IMR-90 (cell line): ENCODE results near the gene CDYL2. TPM values are rescaled to one million over a fixed set of nuclear protein-coding genes. Genes with fewer than 3 reads are reported as not detected.

ENCODE experiments used
- ATAC-seq: fragments of 200-7000 bp; cut with Tn5 transposase; 2 replicates; pipeline ENCODE4 v1.9.1; 2020; ENCODE audit warnings: low read depth, mild to moderate bottlenecking, moderate library complexity
- BruUV-seq: library from RNA; stranded (reverse); fragments of 400-500 nt; replicated peaks from 2 replicates; lab custom pipeline; 2021; lab: Mats Ljungman, UMichigan
- CTCF ChIA-PET: fragments of 300-600 bp; formaldehyde crosslinking; extraction: SDS; loops from one replicate; lab custom pipeline; 2021; ENCODE audit warnings: antibody characterized with exemption; lab: Yijun Ruan, JAX
- POLR2A ChIA-PET: fragments of 300-600 bp; sonication (Branson Sonifier 250); formaldehyde crosslinking; loops from one replicate; lab custom pipeline; 2022; ENCODE audit warnings: antibody characterized with exemption; ENCODE audit not compliant: unreplicated experiment; lab: Charles Lee
- DNase-seq: peaks from one replicate; pipeline ENCODE4 v3.0.0; 2013
- H2AFZ ChIP-seq: replicated peaks from 2 replicates; pipeline ENCODE3; 2013; ENCODE audit warnings: low read length, mild to moderate bottlenecking; ENCODE audit not compliant: poor library complexity
- H2AK5ac ChIP-seq: 2 replicates; pipeline ENCODE4 v1.6.1; 2013; ENCODE audit warnings: low read depth, low read length, inconsistent platforms
- H2AK9ac ChIP-seq: replicated peaks from 2 replicates; pipeline ENCODE3; 2013; ENCODE audit warnings: mild to moderate bottlenecking, low read depth, low read length, moderate library complexity; ENCODE audit not compliant: poor library complexity
- H2BK120ac ChIP-seq: 2 replicates; pipeline ENCODE4 v1.6.1; 2013; ENCODE audit warnings: low read depth, low read length, inconsistent platforms
- H2BK15ac ChIP-seq: 3 replicates; pipeline ENCODE4 v1.6.1; 2013; ENCODE audit warnings: low read depth, low read length, inconsistent platforms
- H2BK20ac ChIP-seq: 2 replicates; pipeline ENCODE4 v1.6.1; 2013; ENCODE audit warnings: low read depth, mild to moderate bottlenecking, inconsistent platforms, low read length, moderate library complexity
- H2BK5ac ChIP-seq: 2 replicates; pipeline ENCODE4 v1.6.1; 2013; ENCODE audit warnings: mild to moderate bottlenecking, low read depth, low read length, inconsistent platforms; ENCODE audit not compliant: poor library complexity, severe bottlenecking
- H3K14ac ChIP-seq: replicated peaks from 2 replicates; pipeline ENCODE4 v1.6.1; 2013; ENCODE audit warnings: low read depth, low read length, inconsistent platforms
- H3K18ac ChIP-seq: 2 replicates; pipeline ENCODE4 v1.6.1; 2013; ENCODE audit warnings: low read depth, low read length, control low read depth
- H3K23ac ChIP-seq: 2 replicates; pipeline ENCODE4 v1.6.1; 2013; ENCODE audit warnings: low read depth, low read length, inconsistent platforms
- H3K27ac ChIP-seq: 2 replicates; pipeline ENCODE4 v1.5.1; 2013; ENCODE audit warnings: mild to moderate bottlenecking, control low read depth, low read length; ENCODE audit not compliant: insufficient read depth
- H3K27me3 ChIP-seq: 2 replicates; pipeline ENCODE4 v1.6.1; 2013; ENCODE audit warnings: low read length; ENCODE audit not compliant: control insufficient read depth, insufficient read depth
- H3K36me3 ChIP-seq: 2 replicates; pipeline ENCODE4 v1.6.1; 2013; ENCODE audit warnings: low read length, mixed read lengths; ENCODE audit not compliant: control insufficient read depth, insufficient read depth
- H3K4ac ChIP-seq: 2 replicates; pipeline ENCODE4 v1.6.1; 2013; ENCODE audit warnings: low read depth, low read length, inconsistent platforms
- H3K4me1 ChIP-seq: 2 replicates; pipeline ENCODE4 v1.6.1; 2013; ENCODE audit warnings: low read length, mixed read lengths; ENCODE audit not compliant: control insufficient read depth, insufficient read depth
- H3K4me2 ChIP-seq: 2 replicates; pipeline ENCODE4 v1.6.1; 2013; ENCODE audit warnings: low read depth, mild to moderate bottlenecking, control low read depth, low read length, moderate library complexity
- H3K4me3 ChIP-seq: 2 replicates; pipeline ENCODE4 v1.5.1; 2013; ENCODE audit warnings: low read depth, mild to moderate bottlenecking, control low read depth, low read length, moderate library complexity; ENCODE audit not compliant: insufficient read depth
- H3K56ac ChIP-seq: 2 replicates; pipeline ENCODE4 v1.6.1; 2013; ENCODE audit warnings: low read length, inconsistent platforms; ENCODE audit not compliant: insufficient read depth; ENCODE audit errors: extremely low read depth
- H3K79me1 ChIP-seq, 2 experiments: 2 replicates each; pipeline ENCODE4 v1.6.1; 2013; ENCODE audit warnings: low read length in 2 of 2, inconsistent platforms in 1 of 2, low read depth in 1 of 2
- H3K9ac ChIP-seq: 2 replicates; pipeline ENCODE4 v1.6.1; 2013; ENCODE audit warnings: low read depth, low read length, control low read depth
- H3K9me1 ChIP-seq: 2 replicates; pipeline ENCODE4 v1.6.1; 2013; ENCODE audit warnings: low read length, inconsistent platforms; ENCODE audit not compliant: insufficient read depth
- H3K9me3 ChIP-seq: 2 replicates; pipeline ENCODE4 v1.6.1; 2013; ENCODE audit warnings: low read length; ENCODE audit not compliant: control insufficient read depth, insufficient read depth
- H4K20me1 ChIP-seq: 2 replicates; pipeline ENCODE4 v1.6.1; 2013; ENCODE audit warnings: low read length, inconsistent platforms; ENCODE audit not compliant: insufficient read depth
- H4K5ac ChIP-seq: 2 replicates; pipeline ENCODE4 v1.6.1; 2013; ENCODE audit warnings: mild to moderate bottlenecking, low read depth, low read length, control low read depth
- H4K8ac ChIP-seq, 2 experiments: 2 replicates each; pipeline ENCODE4 v1.6.1; 2013; ENCODE audit warnings: low read depth in 2 of 2, low read length in 2 of 2, control low read depth in 1 of 2, inconsistent platforms in 1 of 2
- H4K91ac ChIP-seq: 2 replicates; pipeline ENCODE4 v1.6.1; 2013; ENCODE audit warnings: low read depth, low read length, inconsistent platforms; ENCODE audit not compliant: insufficient read depth
- BHLHE40 ChIP-seq: fragments of 150-350 bp; IDR thresholded peaks from 2 replicates; pipeline ENCODE4 v1.6.1; 2016; ENCODE audit warnings: mild to moderate bottlenecking, low read depth, low read length
- CEBPB ChIP-seq: IDR thresholded peaks from 2 replicates; pipeline ENCODE4 v1.6.1; 2012; ENCODE audit warnings: low read depth, low read length, improper control_type of control experiment
- CHD1 ChIP-seq: IDR thresholded peaks from 2 replicates; pipeline ENCODE4 v1.6.1; 2012; ENCODE audit warnings: low read depth, low read length, improper control_type of control experiment
- CTCF ChIP-seq: conservative IDR thresholded peaks from 2 replicates; pipeline ENCODE4 v1.5.1; 2012; ENCODE audit warnings: mild to moderate bottlenecking, low read depth, low read length, improper control_type of control experiment
- ELK1 ChIP-seq: fragments of 150-350 bp; IDR thresholded peaks from 2 replicates; pipeline ENCODE4 v1.6.1; 2016; ENCODE audit warnings: low read depth, mild to moderate bottlenecking, low read length, moderate library complexity, borderline replicate concordance
- FOS ChIP-seq: fragments of 150-350 bp; IDR thresholded peaks from 2 replicates; pipeline ENCODE4 v1.6.1; 2016; ENCODE audit warnings: low read depth, low read length
- MAFK ChIP-seq: IDR thresholded peaks from 2 replicates; pipeline ENCODE4 v1.6.1; 2012; ENCODE audit warnings: low read depth, low read length, improper control_type of control experiment
- MXI1 ChIP-seq: IDR thresholded peaks from 2 replicates; pipeline ENCODE4 v1.6.1; 2012; ENCODE audit warnings: low read depth, mild to moderate bottlenecking, low read length, moderate library complexity, borderline replicate concordance
- NFE2L2 ChIP-seq: fragments of 150-350 bp; IDR thresholded peaks from 2 replicates; pipeline ENCODE4 v1.6.1; 2016; ENCODE audit warnings: low read depth, mild to moderate bottlenecking, low read length
- RAD21 ChIP-seq: IDR thresholded peaks from 2 replicates; pipeline ENCODE4 v1.6.1; 2012; ENCODE audit warnings: low read length, improper control_type of control experiment
- RCOR1 ChIP-seq: IDR thresholded peaks from 2 replicates; pipeline ENCODE4 v1.6.1; 2012; ENCODE audit warnings: mild to moderate bottlenecking, low read length, improper control_type of control experiment; ENCODE audit not compliant: insufficient replicate concordance
- RFX5 ChIP-seq: IDR thresholded peaks from 2 replicates; pipeline ENCODE4 v1.8.0; 2012; ENCODE audit warnings: low read depth, mild to moderate bottlenecking, low read length, moderate library complexity
- SMC3 ChIP-seq: fragments of 150-350 bp; IDR thresholded peaks from 2 replicates; pipeline ENCODE4 v1.6.1; 2016; ENCODE audit warnings: low read depth, mild to moderate bottlenecking, antibody characterized with exemption, low read length, moderate library complexity
- USF2 ChIP-seq: fragments of 150-350 bp; IDR thresholded peaks from 2 replicates; pipeline ENCODE4 v1.6.1; 2017; ENCODE audit warnings: mild to moderate bottlenecking, antibody characterized with exemption, low read length, low read depth
- WGBS, 2 experiments: methylation state at CpG; one replicate each; pipeline versions ENCODE4 v1.1.5 to v1.1.7; 2013; ENCODE audit warnings: missing lambda C conversion rate in 2 of 2; ENCODE audit not compliant: insufficient read length in 1 of 2; ENCODE audit errors: extremely low coverage in 2 of 2; 5-methylcytosine and 5-hydroxymethylcytosine counted together
- dilution Hi-C: fragments of 300-500 bp; cut with HindIII; formaldehyde crosslinking; loops from one replicate; pipeline ENCODE4 v1.14.3; 2018; ENCODE audit warnings: low sequenced_read_pairs; ENCODE audit not compliant: unreplicated experiment
- in situ Hi-C: fragments of 300-500 bp; cut with MboI; formaldehyde crosslinking; loops from 3 replicates; pipeline ENCODE4 v1.14.3; 2019; ENCODE audit warnings: low sequenced_read_pairs, inconsistent platforms, mixed read lengths
- intact Hi-C: fragments of 100-400 bp; cut with micrococcal nuclease; formaldehyde crosslinking; loops from 2 replicates; pipeline ENCODE4 v1.10.0; 2022
- polyA plus RNA-seq, 3 experiments: library from polyadenylated mRNA; depleted of rRNA; stranded (reverse); fragments of >200 nt; gene quantifications; 2 replicates each; pipeline ENCODE4 v1.2.3, GENCODE V29; 2012; ENCODE audit warnings: low replicate concordance in 1 of 3
- total RNA-seq: library from RNA; depleted of rRNA; stranded (reverse); fragments of >200 nt; gene quantifications from 2 replicates; pipeline ENCODE4 v1.2.3, GENCODE V29; 2012

The CDYL2 gene
- total and polyA plus RNA-seq, 2 of the 4 experiments (the other 2 are of a cell fraction): 1.2 to 3.9 TPM

- in situ Hi-C loops (no loop called here), dilution Hi-C loops (no loop called here), intact Hi-C loops (no loop called here)
- Histone ChIP-seq H2BK120ac (no peak overlapping the region), H3K27ac (no peak overlapping the region), H2BK20ac (no peak overlapping the region), H2AK9ac (no peak overlapping the region), H4K5ac (no peak overlapping the region), H2BK15ac (no peak overlapping the region), H2AFZ (no peak overlapping the region), H4K91ac (no peak overlapping the region), H3K9me1 (no peaks in the 10 kb centered on the region), H3K14ac (no peak overlapping the region), H3K18ac (no peak overlapping the region), H3K4me1 (no peaks in the 10 kb centered on the region), H2BK5ac (no peak overlapping the region), H3K79me1 (no peaks in the 10 kb centered on the region), H3K9ac (no peak overlapping the region), H4K20me1 (no peaks in the 10 kb centered on the region), H4K8ac (no peak overlapping the region), H3K56ac (no peak overlapping the region), H3K4me2 (no peak overlapping the region), H3K27me3 (no peaks in the 10 kb centered on the region), H2AK5ac (no peak overlapping the region), H3K23ac (no peak overlapping the region), H3K36me3 (no peaks in the 10 kb centered on the region), H3K9me3 (no peaks in the 10 kb centered on the region), H3K4me3 (no peak overlapping the region), H3K4ac (no peak overlapping the region)
- DNase-seq: peak; percentile 28
- no peak for ATAC-seq
- TF ChIP-seq CHD1 (no peak), RFX5 (no peak), RCOR1 (no peak), ELK1 (no peak), BHLHE40 (no peak), MXI1 (no peak), FOS (no peak), MAFK (no peak), USF2 (no peak), CTCF (peak; percentile 27; the same call in 1 of the 2 replicates), NFE2L2 (no peak), SMC3 (peak; percentile 28; the same call in 1 of the 2 replicates), CEBPB (no peak), RAD21 (peak; percentile 13; the same call in 1 of the 2 replicates)
- no CpG with 5 or more reads among the region's 5 CpGs for WGBS, 2 experiments
- POLR2A ChIA-PET: no interaction called here
- no TSS peak for BruUV-seq
- CTCF ChIA-PET: interaction anchor here (0.8 to 1.5 kb wide), 2 partner anchors 10 to 23 kb away, joined by 3 to 5 read pairs; no protein-coding TSS in a partner anchor
Measured at GRCh38 chr16:80852261-80852872, 48.0 kb upstream of the CDYL2 start.
